AG04449 (cell line): ENCODE data around the gene PCLO.
"Not testable (repeated sequence)": the region's sequence is repeated elsewhere in the genome, so short reads cannot be mapped to it uniquely, and the experiment has no call there.

Experiments
- CTCF ChIA-PET: fragments of 350-600 bp; formaldehyde crosslinking; extraction: SDS; loops from one replicate; lab custom pipeline; 2021; ENCODE audit warnings: antibody characterized with exemption; lab: Yijun Ruan, JAX
- POLR2A ChIA-PET: fragments of 400-600, 350-600 bp; formaldehyde crosslinking; extraction: SDS; loops from one replicate; lab custom pipeline; 2020; ENCODE audit warnings: antibody characterized with exemption, inconsistent platforms; lab: Yijun Ruan, JAX
- DNase-seq: peaks from one replicate; pipeline ENCODE4 v3.0.0-alpha.2; 2010; ENCODE audit warnings: low read depth, low spot score
- H3K4me3 ChIP-seq: 2 replicates; pipeline ENCODE4 v1.5.1; 2011; ENCODE audit warnings: low read depth, mild to moderate bottlenecking, control low read depth, low read length
- CTCF ChIP-seq: IDR thresholded peaks from one replicate; pipeline ENCODE4 v1.5.1; 2011; ENCODE audit warnings: mild to moderate bottlenecking, moderate library complexity, low read length, control low read depth, inconsistent platforms; ENCODE audit not compliant: insufficient read depth; ENCODE audit errors: missing control alignments

Gene PCLO

GRCh38 chr7:82715344-82715743 is 447.3 kb downstream of the PCLO start:
- ChIA-PET CTCF (interaction anchor here (3.1 kb wide), 1 partner anchor 14 kb away, joined by 14 read pairs; no protein-coding TSS in a partner anchor), POLR2A (no interaction called here)
- TF ChIP-seq CTCF: no peak
- DNase-seq: no peak
- H3K4me3 ChIP-seq: no peak overlapping the region

- no peak for TF ChIP-seq CTCF
- H3K4me3 ChIP-seq: no peak overlapping the region
- ChIA-PET POLR2A (no interaction called here), CTCF (no interaction called here)
- no peak for DNase-seq
Observed at GRCh38 chr7:82714883-82715282, 447.8 kb downstream of the PCLO start.

- TF ChIP-seq CTCF: no peak
- DNase-seq: no peak
- CTCF ChIA-PET: interaction anchor here (1.7 kb wide), 1 partner anchor 15 kb away, joined by 8 read pairs; no protein-coding TSS in a partner anchor
- no peak overlapping the region for H3K4me3 ChIP-seq
- POLR2A ChIA-PET: no interaction called here
Observed at GRCh38 chr7:82713506-82713905, 449.2 kb downstream of the PCLO start.

GRCh38 chr7:82706344-82706743 is 456.3 kb downstream of the PCLO start:
- POLR2A ChIA-PET, H3K4me3 ChIP-seq, DNase-seq: not testable (repeated sequence)
- CTCF ChIA-PET: interaction anchor here (1.6 kb wide), 1 partner anchor 34 kb away, joined by 3 read pairs; no protein-coding TSS in a partner anchor

GRCh38 chr7:82705517-82706260 is 457.0 kb downstream of the PCLO start:
- no peak overlapping the region for H3K4me3 ChIP-seq
- CTCF ChIA-PET: no interaction called here
- POLR2A ChIA-PET: no interaction called here
- DNase-seq: no peak
- no peak for TF ChIP-seq CTCF

- no peak overlapping the region for H3K4me3 ChIP-seq
- ChIA-PET CTCF (no interaction called here), POLR2A (no interaction called here)
- no peak for DNase-seq
- TF ChIP-seq CTCF: no peak
Observed at GRCh38 chr7:82704121-82704520, 458.6 kb downstream of the PCLO start.
